GM21786 (cell line): ENCODE results near the gene LRRC42.
"Not testable (repeated sequence)": the region's sequence is repeated elsewhere in the genome, so short reads cannot be mapped to it uniquely, and the experiment has no call there.

Experiments used
- ATAC-seq: cut with Tn5 transposase; IDR thresholded peaks from one replicate; pipeline ENCODE4 v1.9.1; 2021; ENCODE audit not compliant: unreplicated experiment

The LRRC42 gene

DNA sequence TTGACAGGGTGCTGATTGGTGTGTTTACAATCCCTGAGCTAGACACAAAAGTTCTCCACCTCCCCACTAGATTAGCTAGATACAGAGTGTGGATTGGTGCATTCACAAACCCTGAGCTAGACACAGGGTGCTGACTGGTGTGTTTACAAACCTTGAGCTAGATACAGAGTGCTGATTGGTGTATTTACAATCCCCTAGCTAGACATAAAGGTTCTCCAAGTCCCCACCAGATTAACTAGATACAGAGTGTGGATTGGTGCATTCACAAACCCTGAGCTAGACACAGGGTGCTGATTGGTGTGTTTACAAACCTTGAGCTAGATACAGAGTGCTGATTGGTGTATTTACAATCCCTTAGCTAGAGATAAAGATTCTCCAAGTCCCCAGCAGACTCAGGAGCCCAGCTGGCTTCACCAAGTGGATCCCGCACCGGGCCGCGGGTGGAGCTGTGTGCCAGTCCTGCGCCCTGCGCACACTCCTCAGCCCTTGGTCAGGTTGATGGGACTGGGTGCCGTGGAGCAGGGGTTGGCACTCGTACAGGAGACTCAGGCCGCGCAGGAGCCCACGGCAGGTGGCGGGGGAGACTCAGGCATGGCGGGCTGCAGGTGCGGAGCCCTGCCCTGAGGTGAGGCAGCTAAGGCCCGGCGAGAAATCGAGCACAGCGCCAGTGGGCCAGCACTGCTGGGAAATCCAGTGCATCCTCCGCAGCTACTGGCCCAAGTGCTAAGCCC, 57.8 kb downstream of the LRRC42 start:
- ATAC-seq = not testable (repeated sequence)

DNA sequence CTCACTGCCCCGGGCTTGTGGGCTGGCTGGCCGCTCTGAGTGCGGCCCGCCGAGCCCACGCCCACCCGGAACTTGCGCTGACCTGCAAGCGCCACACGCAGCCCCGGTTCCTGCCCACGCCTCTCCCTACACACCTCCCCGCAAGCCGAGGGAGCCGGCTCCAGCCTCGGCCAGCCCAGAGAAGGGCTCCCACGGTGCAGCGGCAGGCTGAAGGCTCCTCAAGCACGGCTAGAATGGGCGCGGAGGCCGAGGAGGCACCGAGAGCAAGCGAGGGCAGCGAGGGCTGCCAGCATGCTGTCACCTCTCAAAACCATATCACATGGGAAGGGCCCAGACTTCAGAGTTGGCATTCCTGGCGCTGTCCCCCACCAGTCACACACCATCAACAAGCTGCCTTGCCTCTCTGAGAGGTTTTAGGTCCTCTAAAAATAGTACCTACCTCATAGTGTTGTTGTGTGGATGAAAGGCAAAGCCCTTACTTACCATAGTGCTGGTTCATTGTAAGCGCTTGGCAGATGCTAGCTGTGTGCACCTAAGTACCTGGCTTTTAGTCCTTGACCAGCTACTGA, 58.4 kb downstream of the LRRC42 start:
- no peak for ATAC-seq

DNA sequence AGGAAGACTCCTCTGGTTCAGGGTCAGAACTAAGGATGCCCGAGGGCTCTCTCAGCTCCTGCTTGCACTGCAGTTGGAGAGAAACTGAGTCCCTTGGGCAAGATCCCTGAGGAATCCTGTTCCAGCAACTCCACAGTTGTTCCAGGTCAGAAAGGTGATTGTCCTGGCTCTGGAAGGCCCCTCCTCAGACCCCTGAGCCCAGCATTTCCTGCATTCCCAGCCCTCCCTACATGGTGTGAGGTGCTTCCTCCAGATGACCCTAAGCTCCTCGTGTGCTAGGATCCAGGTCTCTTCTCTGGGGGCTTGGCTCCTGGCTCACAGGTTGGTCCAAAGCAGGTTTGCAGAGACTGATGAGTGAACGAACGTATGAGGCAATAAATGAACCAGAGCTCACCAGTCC, 60.4 kb downstream of the LRRC42 start:
- no peak for ATAC-seq

DNA sequence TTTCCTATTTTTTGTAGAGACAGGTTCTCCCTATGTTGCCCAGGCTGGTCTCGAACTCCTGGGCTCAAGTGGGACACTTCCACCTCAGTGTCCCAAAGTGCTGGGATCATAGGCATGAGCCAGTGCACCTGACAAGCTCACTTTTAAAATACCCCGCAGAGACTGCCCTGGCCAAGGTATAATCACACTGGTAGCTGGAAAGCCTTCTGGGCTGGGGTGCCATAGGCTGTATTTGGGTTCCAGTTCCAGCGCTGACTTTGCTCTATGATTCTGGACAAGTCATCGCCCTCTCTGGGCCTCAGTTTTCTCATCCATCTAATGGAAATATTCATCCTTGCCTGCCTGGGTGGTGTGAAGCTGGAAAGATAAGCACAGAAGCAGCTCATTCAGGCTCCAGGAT, 61.5 kb downstream of the LRRC42 start:
- ATAC-seq = no peak

DNA sequence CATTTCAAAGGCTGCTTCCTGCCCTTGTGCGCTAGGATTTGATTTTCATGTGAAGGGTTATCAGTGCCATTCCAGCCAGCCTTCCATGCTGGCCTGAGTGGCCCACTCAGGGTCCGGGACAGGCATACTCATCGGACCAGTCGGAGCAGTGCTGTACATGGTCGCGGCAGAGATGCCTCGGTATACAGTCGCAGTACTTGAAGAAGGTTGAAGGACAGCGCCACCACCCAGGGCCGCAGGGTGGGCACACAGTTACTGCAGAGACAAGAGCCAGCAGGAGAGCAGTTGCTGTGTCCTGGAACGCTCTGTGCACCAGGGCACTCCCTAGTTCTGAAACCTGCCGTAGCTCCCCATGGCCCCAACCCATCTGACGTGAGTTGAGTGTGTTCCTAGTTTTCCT, 62.7 kb downstream of the LRRC42 start:
- ATAC-seq = no peak

DNA sequence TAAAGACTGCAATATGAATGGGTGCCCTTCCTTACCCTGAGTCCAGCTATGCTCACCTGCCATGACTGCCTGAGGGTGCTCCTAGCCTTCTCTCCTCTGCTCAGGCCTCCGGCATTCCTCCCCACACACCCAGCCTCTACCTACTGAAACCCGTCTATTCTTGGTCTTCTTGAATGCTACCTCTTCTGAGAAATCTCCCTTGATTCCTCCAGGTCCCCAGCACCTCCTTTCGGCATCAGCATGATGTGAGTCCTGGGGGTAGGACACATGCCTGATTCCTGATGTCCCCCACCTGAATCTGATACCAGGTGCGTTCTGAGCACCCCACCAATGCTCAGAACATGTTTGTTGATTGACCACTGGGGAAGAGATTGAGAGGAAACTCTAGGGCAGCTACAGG, 63.3 kb downstream of the LRRC42 start:
- ATAC-seq = no peak

DNA sequence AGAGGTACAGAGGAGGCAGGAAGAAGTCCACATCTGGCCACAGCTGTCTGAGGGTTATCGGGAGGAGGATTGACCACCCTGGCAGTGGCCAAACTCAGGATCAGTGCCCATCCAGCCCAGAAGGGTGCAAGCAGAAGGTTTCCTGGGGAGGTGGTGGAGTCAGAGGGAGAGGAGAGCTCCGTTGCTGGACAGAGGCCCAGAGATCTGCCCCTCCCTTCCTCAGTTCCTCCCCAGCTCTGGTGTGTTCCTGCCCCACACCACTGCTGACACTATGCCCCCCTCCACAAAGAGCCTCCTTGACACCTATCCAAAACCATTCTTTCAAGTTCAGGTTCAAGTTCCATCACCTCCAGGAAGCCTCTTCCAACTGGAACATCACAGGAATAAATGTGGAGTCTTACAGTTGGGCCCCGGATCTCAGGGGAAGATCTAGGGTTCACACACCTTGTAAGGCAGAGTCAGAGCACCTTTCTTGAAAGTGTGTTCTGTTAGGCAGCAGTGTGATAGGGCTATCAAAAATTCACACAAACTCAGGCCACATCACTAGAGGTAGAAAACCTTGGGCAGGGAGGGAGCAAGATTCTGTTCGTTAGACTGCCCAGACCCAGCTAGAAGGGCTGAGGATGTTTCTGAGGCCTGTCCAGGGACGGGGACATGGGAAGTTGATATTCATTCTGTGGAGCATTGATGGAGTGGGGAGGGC, 64.4 kb downstream of the LRRC42 start:
- no peak for ATAC-seq

DNA sequence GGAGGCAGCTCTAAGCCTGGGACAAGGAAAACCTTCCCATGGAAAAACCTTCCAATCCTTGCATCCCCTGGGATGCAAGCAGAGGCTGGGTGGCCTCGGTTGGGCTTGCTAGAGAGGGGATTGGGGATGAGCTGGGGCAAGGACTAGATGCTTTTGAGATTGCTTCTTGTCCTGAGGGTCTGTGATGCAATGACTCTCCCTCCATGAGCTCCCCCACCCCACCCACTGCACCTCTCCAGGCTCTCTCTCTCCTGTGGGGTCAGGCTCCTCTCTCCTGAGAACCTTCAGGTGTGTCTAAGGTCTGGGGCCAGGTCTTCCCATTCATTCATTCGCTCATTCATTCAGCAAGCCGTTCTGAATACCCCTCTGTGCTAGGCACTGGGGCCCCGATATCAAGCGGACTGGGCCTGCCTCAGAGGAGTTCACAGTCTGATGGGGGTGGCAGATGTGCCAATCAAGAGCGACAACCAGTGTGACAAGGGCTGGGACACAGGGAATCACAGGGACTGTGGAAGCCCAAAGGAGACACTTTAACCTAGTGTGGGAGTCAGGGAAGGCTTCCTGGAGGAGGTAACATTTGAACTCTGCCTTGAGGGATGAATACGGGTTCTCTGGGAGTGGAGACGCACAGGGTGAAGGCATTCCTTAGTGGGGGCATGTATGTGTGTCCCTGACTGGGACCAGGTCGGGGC, 65.3 kb downstream of the LRRC42 start:
- no peak for ATAC-seq

DNA sequence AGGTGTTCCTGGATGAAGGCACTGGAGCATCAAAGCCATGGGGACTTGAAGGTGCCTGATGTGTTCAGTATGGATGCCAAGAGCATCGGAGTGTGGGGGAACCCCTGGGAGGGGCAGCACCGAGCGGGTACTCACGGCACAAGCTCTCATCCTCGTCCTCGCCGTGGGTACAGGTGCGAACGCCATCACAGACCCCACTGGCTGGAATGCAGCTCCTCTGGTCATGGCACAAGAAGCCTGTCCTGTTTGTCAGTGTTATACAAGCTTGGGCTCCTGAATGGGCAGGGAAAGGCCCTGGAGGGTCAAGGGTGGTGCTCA, 65.8 kb downstream of the LRRC42 start:
- no peak for ATAC-seq

DNA sequence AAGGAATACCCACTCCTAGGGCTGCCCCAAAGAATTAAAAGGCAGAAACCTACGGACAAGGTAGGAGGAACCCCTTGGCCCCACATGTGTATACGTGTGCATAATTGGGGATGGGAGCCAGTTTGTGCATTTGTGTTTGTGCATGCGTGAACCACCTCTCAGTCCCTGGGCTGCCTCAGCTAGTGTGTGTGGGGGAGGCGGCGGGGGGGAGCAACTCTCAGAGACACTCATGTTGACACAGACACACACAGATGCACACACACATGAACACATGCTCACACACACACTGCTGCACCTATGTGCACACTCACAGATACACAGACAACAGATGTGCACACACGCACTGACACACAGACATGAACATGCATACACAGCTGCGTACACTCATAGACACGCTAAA, 66.7 kb downstream of the LRRC42 start:
- no peak for ATAC-seq

DNA sequence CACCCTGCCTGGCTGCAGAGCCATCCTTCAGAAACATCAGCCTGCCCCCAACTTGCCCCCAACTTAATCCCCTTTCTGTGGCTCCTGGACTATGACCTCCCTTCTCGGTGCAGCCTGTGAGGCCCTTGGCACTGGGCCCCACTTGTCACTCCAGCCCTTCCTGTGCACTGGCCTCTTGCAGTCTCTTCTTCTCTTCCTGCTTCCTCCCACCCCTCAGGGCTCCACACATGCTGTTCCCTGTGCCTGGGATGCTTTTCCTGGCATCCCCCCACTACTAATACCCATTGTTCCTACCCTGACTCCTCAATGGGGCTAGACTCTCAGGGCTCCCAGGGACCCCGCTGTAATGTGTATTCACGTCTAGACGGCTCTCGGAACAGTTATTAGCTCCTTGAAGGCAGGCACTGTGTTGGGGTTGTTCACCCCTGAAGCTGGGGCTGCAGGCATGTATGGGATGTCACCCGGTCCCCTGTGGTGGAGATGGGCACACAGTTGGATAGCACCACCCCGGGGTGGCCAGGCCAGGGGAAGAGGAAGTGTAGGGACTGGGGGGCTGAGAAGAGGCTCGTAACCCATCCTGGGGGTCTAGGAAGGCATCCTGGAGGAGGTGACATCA, 67.4 kb downstream of the LRRC42 start:
- no peak for ATAC-seq

DNA sequence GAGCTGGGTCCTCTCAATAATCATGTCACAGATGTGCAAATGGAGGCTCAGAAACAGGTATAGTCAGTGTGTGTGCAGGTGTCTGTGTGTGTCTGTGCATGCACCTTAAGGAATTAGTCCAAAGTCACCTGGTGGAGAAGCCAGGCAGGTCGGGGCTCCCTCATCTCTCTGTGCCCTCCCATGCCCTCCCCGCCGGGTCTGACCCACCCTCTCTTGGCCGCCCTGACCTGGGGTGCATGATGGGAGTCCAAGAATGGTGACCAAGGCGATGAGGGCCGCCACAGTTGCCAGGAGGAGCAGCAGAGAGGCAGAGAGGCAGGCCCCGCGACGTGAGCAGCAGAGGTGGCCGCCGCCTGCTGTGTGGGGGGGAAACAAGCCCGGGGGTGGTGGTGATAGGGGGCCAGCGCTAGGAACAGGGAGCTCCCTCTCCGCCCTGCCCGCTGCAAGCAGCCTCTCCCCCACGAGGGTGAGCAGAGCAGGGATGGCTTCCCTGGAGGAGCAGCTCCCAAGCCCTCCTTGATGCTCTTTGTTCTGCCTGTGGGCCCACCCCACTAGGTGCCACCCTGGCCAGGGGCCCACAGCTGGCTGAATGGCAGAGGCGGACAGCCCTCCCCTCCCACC, 68.0 kb downstream of the LRRC42 start:
- ATAC-seq = no peak

DNA sequence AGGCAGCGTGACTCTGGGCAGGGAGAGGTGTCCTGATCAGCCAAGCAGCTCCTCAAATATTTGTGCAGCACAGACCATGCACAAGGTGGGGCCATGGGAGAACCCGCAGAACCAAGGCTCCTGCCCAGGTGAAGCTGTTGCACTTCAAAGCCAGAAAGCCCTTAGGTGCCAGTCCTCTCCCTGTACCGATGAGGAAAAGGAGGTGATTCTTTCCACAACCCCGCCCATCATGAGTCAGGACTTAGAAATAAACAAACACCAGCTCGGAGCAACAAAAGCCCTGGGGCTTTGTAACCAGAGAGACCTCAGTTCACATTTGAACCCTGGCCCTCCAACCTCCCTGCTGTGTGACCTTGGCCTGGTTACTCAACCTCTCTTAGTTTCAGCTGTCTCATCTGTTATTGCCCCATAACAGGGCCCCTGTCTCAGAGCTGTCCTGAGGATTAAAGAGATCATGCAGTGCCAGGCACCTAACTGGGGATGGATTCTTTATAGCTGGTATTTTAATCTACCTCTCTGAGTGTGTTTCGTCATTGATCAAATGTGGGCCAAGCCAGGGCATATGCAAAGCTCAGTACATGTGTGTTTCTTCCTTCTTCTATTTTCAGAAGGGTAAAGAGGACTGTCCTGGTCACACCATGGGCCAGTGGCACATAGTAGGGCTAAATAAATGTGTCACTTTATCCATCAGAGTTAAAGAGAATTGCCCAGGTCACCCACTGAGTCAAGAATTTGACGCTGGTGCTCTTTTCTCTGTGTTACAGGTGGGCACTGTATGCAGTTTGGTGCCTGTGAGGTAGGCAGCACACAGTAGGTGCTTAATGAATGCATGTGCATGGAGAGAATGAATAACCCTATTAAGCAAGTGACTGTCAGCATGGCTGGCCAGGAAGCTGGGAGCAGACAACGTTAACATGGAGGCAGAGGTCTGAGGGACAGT, 70.5 kb downstream of the LRRC42 start:
- no peak for ATAC-seq
